Prostate gland (tissue), 2 donors: Measurements from ENCODE around the gene RUSC1. TPM values are rescaled to one million over a fixed set of nuclear protein-coding genes. Genes with fewer than 3 reads are reported as not detected.

Experiments
- DNase-seq: peaks from one replicate; pipeline ENCODE4 v3.0.0-alpha.2; 2019; ENCODE audit warnings: low spot score
- H3K27ac ChIP-seq, 2 donors: fragments of 200-600 bp; sonication (generic); 2 replicates each; pipeline ENCODE4 v1.5.1; 2017 to 2019
- H3K27me3 ChIP-seq: fragments of 200-600 bp; sonication (generic); replicated peaks from 2 replicates; pipeline ENCODE4 v1.5.1; 2019; ENCODE audit not compliant: insufficient read depth
- H3K36me3 ChIP-seq, 2 donors: fragments of 200-600 bp; sonication (generic); 1 replicate in 1 of 2; 2 replicates in 1 of 2; pipeline versions ENCODE4 v1.5.1 to v1.8.1; 2017 to 2019
- H3K4me1 ChIP-seq: fragments of 200-600 bp; sonication (generic); replicated peaks from 2 replicates; pipeline ENCODE4 v1.5.1; 2019
- H3K4me3 ChIP-seq, 2 donors: fragments of 200-600 bp; sonication (generic); 2 replicates each; pipeline ENCODE4 v1.5.1; 2017 to 2019
- H3K9me3 ChIP-seq: fragments of 200-600 bp; sonication (generic); 2 replicates; pipeline ENCODE4 v1.5.1; 2017
- POLR2A ChIP-seq: fragments of 450-650 bp; IDR thresholded peaks from one replicate; pipeline ENCODE4 v1.6.1; 2016; ENCODE audit warnings: antibody characterized with exemption, mild to moderate bottlenecking
- POLR2AphosphoS5 ChIP-seq: sonication (generic); formaldehyde crosslinking; IDR thresholded peaks from one replicate; pipeline ENCODE4 v1.6.1; 2017; ENCODE audit warnings: antibody characterized with exemption
- whole genome bisulfite sequencing: methylation state at CpG from one replicate; pipeline ENCODE4 v1.1.5; 2018; 5-methylcytosine and 5-hydroxymethylcytosine counted together
- intact Hi-C: fragments of 100-400 bp; cut with DNase I; formaldehyde crosslinking; loops from one replicate; pipeline ENCODE4 v1.14.2; 2022
- total RNA-seq, 2 donors: library from RNA; depleted of rRNA; stranded (reverse); fragments of >200 nt; gene quantifications; one replicate each; pipeline ENCODE4 v1.1.0, GENCODE V29; 2016
- TF ChIP-seq, protein P1 (sequence below), 4 experiments: fragments of 200-600 bp in 2 of 4; fragments of 450-650 bp in 2 of 4; sonication (generic) in 2 of 4; IDR thresholded peaks; 1 replicate in 3 of 4; 2 replicates in 1 of 4; pipeline ENCODE4 v1.5.1; 2016 to 2019; ENCODE audit warnings: antibody characterized with exemption in 4 of 4, mild to moderate bottlenecking in 2 of 4, moderate library complexity in 2 of 4

RUSC1 gene
- total RNA-seq, 2 donors from 2014 or later, result 34.0 to 35.1 TPM

DNA sequence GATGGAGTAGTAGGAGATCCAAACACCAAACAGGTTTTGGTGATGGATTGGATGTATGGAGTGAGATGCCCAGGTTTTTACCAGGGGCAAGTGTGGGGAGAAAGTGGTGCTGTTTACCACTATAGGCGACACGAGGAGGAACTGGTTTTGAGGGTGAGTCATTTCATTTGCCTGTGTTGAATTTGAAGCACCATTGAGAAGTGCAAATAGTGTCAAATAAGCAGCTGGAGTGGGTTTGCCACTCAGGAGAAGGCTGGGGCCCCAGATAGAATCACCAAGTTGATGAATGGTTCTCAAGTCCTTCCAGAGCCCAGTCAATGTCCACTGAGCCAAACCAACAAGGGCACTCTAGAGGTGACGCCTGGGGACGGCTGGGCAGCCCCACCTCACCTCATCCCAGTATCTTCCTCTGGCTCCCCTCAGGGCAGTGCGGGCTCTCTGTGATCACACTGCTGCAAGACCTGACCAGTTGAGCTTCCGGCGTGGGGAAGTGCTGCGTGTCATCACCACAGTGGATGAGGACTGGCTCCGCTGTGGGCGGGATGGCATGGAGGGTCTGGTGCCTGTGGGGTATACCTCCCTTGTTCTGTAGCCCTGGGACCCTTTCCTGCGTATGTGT lies 9.4 kb downstream of the RUSC1 start:
- 83% methylated on average over 11 of the region's 11 CpGs for WGBS
- no peak overlapping the region for H3K4me3 ChIP-seq
- DNase-seq, result no peak
- no peaks in the 10 kb centered on the region for H3K36me3 ChIP-seq
- no peak overlapping the region for H3K27ac ChIP-seq
- H3K4me1 ChIP-seq, result no peaks in the 10 kb centered on the region
- no peaks in the 10 kb centered on the region for H3K9me3 ChIP-seq
- no peaks in the 10 kb centered on the region for H3K27me3 ChIP-seq
- TF ChIP-seq POLR2A (no peak), POLR2AphosphoS5 (no peak)
- TF ChIP-seq, protein P1, sequence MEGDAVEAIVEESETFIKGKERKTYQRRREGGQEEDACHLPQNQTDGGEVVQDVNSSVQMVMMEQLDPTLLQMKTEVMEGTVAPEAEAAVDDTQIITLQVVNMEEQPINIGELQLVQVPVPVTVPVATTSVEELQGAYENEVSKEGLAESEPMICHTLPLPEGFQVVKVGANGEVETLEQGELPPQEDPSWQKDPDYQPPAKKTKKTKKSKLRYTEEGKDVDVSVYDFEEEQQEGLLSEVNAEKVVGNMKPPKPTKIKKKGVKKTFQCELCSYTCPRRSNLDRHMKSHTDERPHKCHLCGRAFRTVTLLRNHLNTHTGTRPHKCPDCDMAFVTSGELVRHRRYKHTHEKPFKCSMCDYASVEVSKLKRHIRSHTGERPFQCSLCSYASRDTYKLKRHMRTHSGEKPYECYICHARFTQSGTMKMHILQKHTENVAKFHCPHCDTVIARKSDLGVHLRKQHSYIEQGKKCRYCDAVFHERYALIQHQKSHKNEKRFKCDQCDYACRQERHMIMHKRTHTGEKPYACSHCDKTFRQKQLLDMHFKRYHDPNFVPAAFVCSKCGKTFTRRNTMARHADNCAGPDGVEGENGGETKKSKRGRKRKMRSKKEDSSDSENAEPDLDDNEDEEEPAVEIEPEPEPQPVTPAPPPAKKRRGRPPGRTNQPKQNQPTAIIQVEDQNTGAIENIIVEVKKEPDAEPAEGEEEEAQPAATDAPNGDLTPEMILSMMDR (IDR thresholded peaks at IDR 0.05), result no peak
- intact Hi-C loops, result no loop called here

DNA sequence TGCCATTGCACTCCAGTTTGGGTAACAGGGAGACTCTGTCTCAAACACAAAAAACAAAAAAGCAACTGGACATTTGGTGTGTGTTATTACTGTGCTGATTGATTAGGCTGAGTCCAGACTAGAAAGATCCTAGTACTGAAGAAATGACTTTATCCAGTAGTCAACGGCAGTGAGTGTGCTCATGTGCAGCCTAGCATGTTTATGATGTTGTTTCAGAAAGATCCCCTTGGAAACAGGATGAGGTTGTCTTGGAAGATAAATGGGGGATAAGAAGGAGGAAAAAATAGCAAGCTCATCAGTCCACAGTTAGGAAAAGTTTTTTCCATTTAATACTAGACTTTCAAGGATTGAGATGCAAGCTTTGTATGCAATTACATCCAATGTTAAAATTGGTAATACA lies 14.3 kb downstream of the RUSC1 start:
- Histone ChIP-seq H3K27ac (no peak overlapping the region), H3K4me1 (no peaks in the 10 kb centered on the region), H3K36me3 (peaks cover 2 to 9% of the 10 kb centered on the region in 2 donors), H3K4me3 (no peak overlapping the region), H3K9me3 (no peaks in the 10 kb centered on the region), H3K27me3 (no peaks in the 10 kb centered on the region)
- intact Hi-C loops, result no loop called here
- DNase-seq, result no peak
- TF ChIP-seq, protein P1 (IDR thresholded peaks at IDR 0.05), result no peak
- no peak for TF ChIP-seq POLR2A
- TF ChIP-seq POLR2AphosphoS5, result no peak
- 46% methylated on average over 1 of the region's 1 CpG for WGBS

DNA sequence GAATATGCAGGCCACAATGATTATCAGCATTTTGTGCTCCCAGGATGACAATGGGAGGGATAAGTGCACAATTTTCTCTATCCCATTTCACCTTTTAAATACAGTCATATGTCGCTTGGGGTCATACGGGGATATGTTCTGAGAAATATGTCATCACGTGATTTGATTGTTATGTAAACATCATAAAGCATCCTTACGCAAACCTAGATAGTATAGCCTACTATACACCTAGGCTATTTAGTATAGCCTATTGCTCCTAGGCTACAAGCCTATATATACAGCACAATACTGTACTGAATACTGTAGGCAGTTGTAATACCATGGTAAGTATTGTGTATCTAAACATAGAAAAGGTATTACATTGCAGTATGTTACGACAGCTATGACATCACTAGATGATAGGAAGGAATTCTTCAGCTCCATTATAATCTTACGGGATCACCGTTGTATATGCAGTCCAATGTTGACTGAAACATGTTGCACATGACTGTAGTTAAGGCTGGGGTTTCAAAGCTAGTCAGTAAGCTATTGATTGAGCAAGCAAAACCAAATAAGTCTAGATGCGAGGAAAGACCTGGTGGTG lies 18.9 kb downstream of the RUSC1 start:
- intact Hi-C loops, result no loop called here
- no peak for DNase-seq
- Histone ChIP-seq H3K36me3 (peaks cover 8 to 16% of the 10 kb centered on the region in 2 donors), H3K9me3 (no peaks in the 10 kb centered on the region), H3K4me1 (no peaks in the 10 kb centered on the region), H3K27me3 (no peaks in the 10 kb centered on the region), H3K4me3 (no peak overlapping the region), H3K27ac (no peak overlapping the region)
- TF ChIP-seq POLR2AphosphoS5, result no peak
- TF ChIP-seq, protein P1 (IDR thresholded peaks at IDR 0.05), result no peak
- TF ChIP-seq POLR2A, result no peak
- 83% methylated on average over 8 of the region's 8 CpGs for WGBS

GRCh38 chr1:155342842-155343241 lies 22.1 kb downstream of the RUSC1 start:
- H3K27me3 ChIP-seq, result no peaks in the 10 kb centered on the region
- no peak for TF ChIP-seq POLR2AphosphoS5
- TF ChIP-seq, protein P1 (IDR thresholded peaks at IDR 0.05), result no peak
- TF ChIP-seq POLR2A, result no peak
- no peaks in the 10 kb centered on the region for H3K9me3 ChIP-seq
- intact Hi-C loops, result no loop called here
- no peak overlapping the region for H3K4me3 ChIP-seq
- no peak overlapping the region for H3K27ac ChIP-seq
- no peak for DNase-seq
- peaks cover 16 to 23% of the 10 kb centered on the region in 2 donors for H3K36me3 ChIP-seq
- no peaks in the 10 kb centered on the region for H3K4me1 ChIP-seq
- WGBS, result 96% methylated on average over 3 of the region's 3 CpGs

DNA sequence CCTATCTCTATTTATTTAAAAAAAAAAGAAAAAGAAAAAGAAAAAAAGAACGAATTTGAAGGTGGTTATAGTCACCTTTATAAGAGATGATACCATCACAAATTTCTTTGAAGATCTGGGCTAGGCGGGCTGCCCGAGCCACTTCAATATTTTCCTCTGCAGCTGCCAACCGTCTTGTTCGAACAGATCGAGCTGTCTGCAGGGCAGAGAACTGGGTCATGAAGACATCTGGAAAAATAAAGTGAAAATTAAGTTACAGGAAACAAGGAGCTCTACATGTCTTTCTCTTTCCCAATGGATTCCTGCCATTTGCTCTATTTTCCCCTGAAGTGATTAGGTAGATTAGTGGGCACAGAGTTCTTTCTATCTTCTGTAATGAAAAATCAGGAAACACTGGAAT lies 31.9 kb downstream of the RUSC1 start:
- no peaks in the 10 kb centered on the region for H3K4me1 ChIP-seq
- DNase-seq, result no peak
- no peaks in the 10 kb centered on the region for H3K9me3 ChIP-seq
- H3K4me3 ChIP-seq, result no peak overlapping the region
- WGBS, result 67% methylated on average over 6 of the region's 6 CpGs
- H3K27me3 ChIP-seq, result no peaks in the 10 kb centered on the region
- peaks cover 3 to 4% of the 10 kb centered on the region in 2 donors for H3K36me3 ChIP-seq
- TF ChIP-seq POLR2A (no peak), POLR2AphosphoS5 (no peak)
- TF ChIP-seq, protein P1 (IDR thresholded peaks at IDR 0.05), result no peak
- intact Hi-C loops, result no loop called here
- no peak overlapping the region for H3K27ac ChIP-seq
